Smooth muscle cell (in vitro differentiated cells): ENCODE data around the gene HPS5. TPM values are rescaled to one million over a fixed set of nuclear protein-coding genes. Genes with fewer than 3 reads are reported as not detected.

Source experiments
- DNase-seq: peaks from one replicate; lab custom pipeline; 2025; ENCODE audit not compliant: unreplicated experiment; lab: John Stamatoyannopoulos, UW
- H2AFZ ChIP-seq: fragments of 200-600 bp; sonication (generic); 2 replicates; pipeline ENCODE4 v1.6.0; 2016; ENCODE audit warnings: antibody characterized with exemption, low read depth, mild to moderate bottlenecking
- H3F3A ChIP-seq: fragments of 200-600 bp; sonication (generic); 2 replicates; pipeline ENCODE4 v1.6.0; 2017; ENCODE audit warnings: antibody characterized with exemption, low read depth
- H3K27ac ChIP-seq: fragments of 200-600 bp; sonication (generic); 2 replicates; pipeline ENCODE4 v1.5.1; 2016; ENCODE audit warnings: low read depth, mild to moderate bottlenecking
- H3K27me3 ChIP-seq: fragments of 200-600 bp; sonication (generic); 2 replicates; pipeline ENCODE4 v1.6.1; 2016; ENCODE audit warnings: low read depth, mild to moderate bottlenecking
- H3K36me3 ChIP-seq: fragments of 200-600 bp; sonication (generic); 2 replicates; pipeline ENCODE4 v1.5.1; 2016; ENCODE audit warnings: low read depth
- H3K4me1 ChIP-seq: fragments of 200-600 bp; sonication (generic); 2 replicates; pipeline ENCODE4 v1.5.1; 2016; ENCODE audit warnings: low read depth
- H3K4me2 ChIP-seq: fragments of 200-600 bp; sonication (generic); 2 replicates; pipeline ENCODE4 v1.6.0; 2016; ENCODE audit warnings: mild to moderate bottlenecking
- H3K4me3 ChIP-seq: fragments of 200-600 bp; sonication (generic); 2 replicates; pipeline ENCODE4 v1.5.1; 2016; ENCODE audit warnings: mild to moderate bottlenecking
- H3K79me2 ChIP-seq: fragments of 200-600 bp; sonication (generic); 2 replicates; pipeline ENCODE4 v1.6.0; 2016; ENCODE audit warnings: low read depth, mild to moderate bottlenecking
- H3K9ac ChIP-seq: fragments of 200-600 bp; sonication (generic); 2 replicates; pipeline ENCODE4 v1.6.0; 2016; ENCODE audit warnings: low read depth
- H3K9me3 ChIP-seq: fragments of 200-600 bp; sonication (generic); replicated peaks from 2 replicates; pipeline ENCODE4 v1.5.1; 2016; ENCODE audit warnings: low read depth
- H4K20me1 ChIP-seq: fragments of 200-600 bp; sonication (generic); 2 replicates; pipeline ENCODE4 v1.6.0; 2016; ENCODE audit warnings: low read depth
- WGBS: methylation state at CpG from one replicate; pipeline ENCODE4 v1.1.7; 2016; ENCODE audit warnings: low lambda C conversion rate; 5-methylcytosine and 5-hydroxymethylcytosine counted together
- polyA plus RNA-seq: library from polyadenylated mRNA; unstranded; fragments of >200 nt; fragmentation: Nextera tagmentation; extraction: Ambion mirVana; gene quantifications from 2 replicates; pipeline ENCODE4 v1.2.1, GENCODE V29; 2016
- total RNA-seq: library from RNA; depleted of rRNA; stranded (reverse); fragments of >200 nt; gene quantifications from 2 replicates; pipeline ENCODE4 v1.2.3, GENCODE V29; 2014
- TF ChIP-seq, protein P1 (sequence below): fragments of 200-600 bp; sonication (generic); IDR thresholded peaks from 2 replicates; pipeline ENCODE4 v1.5.1; 2017; ENCODE audit warnings: borderline replicate concordance, mild to moderate bottlenecking, antibody characterized with exemption; ENCODE audit not compliant: insufficient read depth, poor library complexity, severe bottlenecking

Gene HPS5
- total and polyA plus RNA-seq, 2 experiments from 2014 or later: 7.4 to 13.1 TPM

DNA sequence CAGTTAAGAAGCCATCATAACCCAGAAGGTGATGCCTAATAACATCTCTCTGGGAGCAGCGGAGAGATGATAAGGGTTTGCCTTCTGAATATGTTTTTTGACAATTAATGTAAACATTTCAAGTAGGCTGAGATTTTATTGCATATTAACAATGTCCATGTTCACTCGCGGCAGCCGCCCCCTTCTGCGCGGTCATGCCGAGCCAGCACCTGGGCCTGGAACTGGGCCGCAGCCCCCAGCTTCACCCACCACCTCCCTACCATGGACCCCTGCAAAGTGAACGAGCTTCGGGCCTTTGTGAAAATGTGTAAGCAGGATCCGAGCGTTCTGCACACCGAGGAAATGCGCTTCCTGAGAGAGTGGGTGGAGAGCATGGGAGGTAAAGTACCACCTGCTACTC lies 60.2 kb downstream of the HPS5 start:
- no peaks in the 10 kb centered on the region for H3K79me2 ChIP-seq
- DNase-seq: no peak
- no peaks in the 10 kb centered on the region for H3K9me3 ChIP-seq
- no peaks in the 10 kb centered on the region for H4K20me1 ChIP-seq
- no peaks in the 10 kb centered on the region for H3K4me1 ChIP-seq
- H3K9ac ChIP-seq: no peak overlapping the region
- no peaks in the 10 kb centered on the region for H3F3A ChIP-seq
- no peaks in the 10 kb centered on the region for H3K27me3 ChIP-seq
- WGBS: 98% methylated on average over 14 of the region's 14 CpGs
- H2AFZ ChIP-seq: no peak overlapping the region
- TF ChIP-seq, protein P1, sequence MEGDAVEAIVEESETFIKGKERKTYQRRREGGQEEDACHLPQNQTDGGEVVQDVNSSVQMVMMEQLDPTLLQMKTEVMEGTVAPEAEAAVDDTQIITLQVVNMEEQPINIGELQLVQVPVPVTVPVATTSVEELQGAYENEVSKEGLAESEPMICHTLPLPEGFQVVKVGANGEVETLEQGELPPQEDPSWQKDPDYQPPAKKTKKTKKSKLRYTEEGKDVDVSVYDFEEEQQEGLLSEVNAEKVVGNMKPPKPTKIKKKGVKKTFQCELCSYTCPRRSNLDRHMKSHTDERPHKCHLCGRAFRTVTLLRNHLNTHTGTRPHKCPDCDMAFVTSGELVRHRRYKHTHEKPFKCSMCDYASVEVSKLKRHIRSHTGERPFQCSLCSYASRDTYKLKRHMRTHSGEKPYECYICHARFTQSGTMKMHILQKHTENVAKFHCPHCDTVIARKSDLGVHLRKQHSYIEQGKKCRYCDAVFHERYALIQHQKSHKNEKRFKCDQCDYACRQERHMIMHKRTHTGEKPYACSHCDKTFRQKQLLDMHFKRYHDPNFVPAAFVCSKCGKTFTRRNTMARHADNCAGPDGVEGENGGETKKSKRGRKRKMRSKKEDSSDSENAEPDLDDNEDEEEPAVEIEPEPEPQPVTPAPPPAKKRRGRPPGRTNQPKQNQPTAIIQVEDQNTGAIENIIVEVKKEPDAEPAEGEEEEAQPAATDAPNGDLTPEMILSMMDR: no peak
- H3K4me2 ChIP-seq: no peak overlapping the region
- H3K4me3 ChIP-seq: no peak overlapping the region
- no peaks in the 10 kb centered on the region for H3K36me3 ChIP-seq
- H3K27ac ChIP-seq: no peak overlapping the region

DNA sequence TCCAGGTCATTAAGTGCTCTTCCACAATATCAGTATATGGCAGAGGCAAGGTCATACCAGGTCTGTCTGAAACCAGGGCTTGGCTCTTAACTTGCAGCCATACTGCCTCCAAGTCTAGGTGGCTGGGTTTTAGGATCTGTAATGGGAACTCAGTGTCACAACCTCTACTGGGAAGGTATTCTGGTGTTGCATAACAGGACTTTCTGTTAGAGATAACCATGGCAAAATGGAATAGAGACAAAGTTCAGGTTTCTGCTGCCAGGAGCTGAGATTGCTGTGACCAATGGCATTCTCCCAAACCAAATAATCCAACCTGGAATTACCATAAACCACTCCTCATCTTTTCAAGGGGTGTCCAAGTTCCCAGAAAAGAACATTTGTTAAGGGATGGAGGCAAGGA lies 62.7 kb downstream of the HPS5 start:
- H3K4me1 ChIP-seq: no peaks in the 10 kb centered on the region
- TF ChIP-seq, protein P1: no peak
- H2AFZ ChIP-seq: no peak overlapping the region
- no peaks in the 10 kb centered on the region for H4K20me1 ChIP-seq
- no peak overlapping the region for H3K9ac ChIP-seq
- no peak overlapping the region for H3K4me3 ChIP-seq
- H3K9me3 ChIP-seq: no peaks in the 10 kb centered on the region
- H3K4me2 ChIP-seq: no peak overlapping the region
- no peaks in the 10 kb centered on the region for H3F3A ChIP-seq
- H3K36me3 ChIP-seq: no peaks in the 10 kb centered on the region
- H3K27me3 ChIP-seq: no peaks in the 10 kb centered on the region
- no peak overlapping the region for H3K27ac ChIP-seq
- DNase-seq: no peak
- H3K79me2 ChIP-seq: no peaks in the 10 kb centered on the region

DNA sequence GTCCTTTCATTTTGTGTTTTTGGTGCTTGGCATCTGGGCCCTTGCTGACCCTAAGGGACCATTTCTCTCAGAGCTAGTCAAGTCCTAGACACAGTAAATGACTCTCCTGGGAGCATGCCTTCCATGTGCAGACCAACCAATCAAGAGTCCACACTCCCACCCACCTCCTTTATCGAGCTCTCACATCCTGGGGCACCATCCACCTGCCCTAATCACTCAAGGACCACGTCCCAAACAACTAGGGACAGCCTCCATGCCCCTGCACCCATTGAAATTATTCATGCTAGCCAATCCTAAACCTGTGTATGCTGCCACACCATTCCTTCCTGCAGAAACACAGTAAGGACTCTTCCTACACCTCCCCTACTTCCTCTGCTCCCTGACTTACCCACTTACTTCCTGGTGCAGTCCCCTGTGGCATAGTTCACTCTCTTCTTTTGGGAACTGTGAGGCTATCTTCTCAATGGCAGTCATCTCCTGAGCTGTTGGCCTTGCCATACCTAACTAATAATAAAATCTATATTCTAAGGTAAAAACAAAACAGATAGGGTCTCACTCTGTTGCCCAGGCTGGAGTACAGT lies 67.1 kb downstream of the HPS5 start:
- TF ChIP-seq, protein P1: no peak
- Histone ChIP-seq H3K27me3 (no peaks in the 10 kb centered on the region), H3K36me3 (no peaks in the 10 kb centered on the region), H3K4me3 (no peak overlapping the region), H2AFZ (no peak overlapping the region), H3F3A (no peaks in the 10 kb centered on the region), H3K9me3 (no peaks in the 10 kb centered on the region), H4K20me1 (no peaks in the 10 kb centered on the region), H3K79me2 (no peaks in the 10 kb centered on the region), H3K27ac (no peak overlapping the region), H3K4me1 (no peaks in the 10 kb centered on the region), H3K9ac (no peak overlapping the region), H3K4me2 (no peak overlapping the region)
- WGBS: 87% methylated on average over 2 of the region's 2 CpGs
- no peak for DNase-seq

DNA sequence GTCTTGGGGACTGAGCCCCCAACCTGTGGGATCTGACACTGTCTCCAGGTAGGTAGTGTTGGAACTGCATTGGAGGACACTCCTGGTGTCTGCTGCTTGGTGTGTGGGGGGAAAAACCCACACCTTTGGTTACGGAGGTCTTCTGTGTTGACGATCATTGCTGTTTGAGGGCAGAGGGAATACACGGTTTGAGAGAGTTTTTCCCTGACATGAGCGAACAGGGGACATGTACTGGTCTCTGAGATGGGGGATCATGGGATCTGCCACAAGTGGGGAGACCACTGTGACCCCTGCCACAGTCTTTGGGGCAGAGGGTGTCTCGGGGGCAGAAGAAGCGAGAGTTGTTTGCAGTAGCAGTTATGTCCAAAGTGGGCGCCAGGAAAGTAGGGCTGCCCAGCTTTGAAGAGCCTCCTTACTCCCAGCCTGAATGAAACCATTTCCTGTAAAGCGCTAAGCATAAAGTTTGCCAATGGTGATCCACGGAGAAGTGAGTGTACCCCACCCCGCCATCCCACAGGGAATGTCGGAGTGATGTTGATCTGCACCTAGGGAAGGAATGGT lies 68.1 kb downstream of the HPS5 start:
- Histone ChIP-seq H3K27me3 (no peaks in the 10 kb centered on the region), H3K27ac (no peak overlapping the region), H3K4me3 (no peak overlapping the region), H3K36me3 (no peaks in the 10 kb centered on the region), H3K4me2 (no peak overlapping the region), H3K79me2 (no peaks in the 10 kb centered on the region), H2AFZ (no peak overlapping the region), H4K20me1 (no peaks in the 10 kb centered on the region), H3K9ac (no peak overlapping the region), H3K4me1 (no peaks in the 10 kb centered on the region), H3F3A (no peaks in the 10 kb centered on the region), H3K9me3 (no peaks in the 10 kb centered on the region)
- WGBS: 85% methylated on average over 11 of the region's 11 CpGs
- no peak for DNase-seq
- TF ChIP-seq, protein P1: no peak
